GM23338 (cell line): ENCODE data around the gene NIPAL1.

ENCODE experiments used
- POLR2AphosphoS5 ChIP-seq: IDR thresholded peaks from 2 replicates; pipeline ENCODE4 v1.6.1; 2016; ENCODE audit warnings: antibody characterized with exemption, low read depth
- TF ChIP-seq, protein P1 (sequence below), 2 experiments: fragments of 200-600 bp in 1 of 2; sonication (generic) in 1 of 2; conservative IDR thresholded peaks; 2 replicates each; pipeline versions ENCODE4 v1.5.1 to v1.6.1; 2016 to 2017; ENCODE audit warnings: antibody characterized with exemption in 2 of 2, low read depth in 2 of 2, mild to moderate bottlenecking in 2 of 2, moderate library complexity in 1 of 2
- TF ChIP-seq, protein P2 (sequence below): IDR thresholded peaks from one replicate; pipeline ENCODE4 v1.6.1; 2018; ENCODE audit warnings: antibody characterized with exemption; ENCODE audit not compliant: unreplicated experiment
- TF ChIP-seq, protein P3 (sequence below): IDR thresholded peaks from 2 replicates; pipeline ENCODE4 v1.6.1; 2016; ENCODE audit warnings: antibody characterized with exemption

DNA sequence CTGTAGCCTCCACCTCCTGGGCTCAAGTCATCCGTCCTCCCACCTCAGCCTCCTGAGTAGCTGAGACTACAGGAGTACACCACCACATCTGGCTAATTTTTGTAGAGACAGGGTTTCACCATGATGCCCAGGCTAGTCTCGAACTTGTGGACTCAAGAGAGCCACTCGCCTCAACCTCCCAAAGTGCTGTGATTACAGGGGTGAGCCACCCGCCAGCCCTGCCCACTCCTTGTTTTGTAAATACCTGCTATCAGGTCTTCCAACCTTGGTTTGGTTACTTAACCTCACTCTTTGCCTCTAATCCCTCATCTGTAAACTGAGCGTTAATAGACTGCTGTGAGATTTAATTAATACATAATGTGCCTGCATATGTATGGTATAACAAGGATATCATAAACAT is 894 bp upstream of the NIPAL1 start:
- TF ChIP-seq, protein P1, sequence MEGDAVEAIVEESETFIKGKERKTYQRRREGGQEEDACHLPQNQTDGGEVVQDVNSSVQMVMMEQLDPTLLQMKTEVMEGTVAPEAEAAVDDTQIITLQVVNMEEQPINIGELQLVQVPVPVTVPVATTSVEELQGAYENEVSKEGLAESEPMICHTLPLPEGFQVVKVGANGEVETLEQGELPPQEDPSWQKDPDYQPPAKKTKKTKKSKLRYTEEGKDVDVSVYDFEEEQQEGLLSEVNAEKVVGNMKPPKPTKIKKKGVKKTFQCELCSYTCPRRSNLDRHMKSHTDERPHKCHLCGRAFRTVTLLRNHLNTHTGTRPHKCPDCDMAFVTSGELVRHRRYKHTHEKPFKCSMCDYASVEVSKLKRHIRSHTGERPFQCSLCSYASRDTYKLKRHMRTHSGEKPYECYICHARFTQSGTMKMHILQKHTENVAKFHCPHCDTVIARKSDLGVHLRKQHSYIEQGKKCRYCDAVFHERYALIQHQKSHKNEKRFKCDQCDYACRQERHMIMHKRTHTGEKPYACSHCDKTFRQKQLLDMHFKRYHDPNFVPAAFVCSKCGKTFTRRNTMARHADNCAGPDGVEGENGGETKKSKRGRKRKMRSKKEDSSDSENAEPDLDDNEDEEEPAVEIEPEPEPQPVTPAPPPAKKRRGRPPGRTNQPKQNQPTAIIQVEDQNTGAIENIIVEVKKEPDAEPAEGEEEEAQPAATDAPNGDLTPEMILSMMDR (conservative IDR thresholded peaks at IDR 0.05; ENCODE audit: low read depth in 2 of 2), result no peak
- TF ChIP-seq POLR2AphosphoS5, result no peak
- TF ChIP-seq, protein P2, sequence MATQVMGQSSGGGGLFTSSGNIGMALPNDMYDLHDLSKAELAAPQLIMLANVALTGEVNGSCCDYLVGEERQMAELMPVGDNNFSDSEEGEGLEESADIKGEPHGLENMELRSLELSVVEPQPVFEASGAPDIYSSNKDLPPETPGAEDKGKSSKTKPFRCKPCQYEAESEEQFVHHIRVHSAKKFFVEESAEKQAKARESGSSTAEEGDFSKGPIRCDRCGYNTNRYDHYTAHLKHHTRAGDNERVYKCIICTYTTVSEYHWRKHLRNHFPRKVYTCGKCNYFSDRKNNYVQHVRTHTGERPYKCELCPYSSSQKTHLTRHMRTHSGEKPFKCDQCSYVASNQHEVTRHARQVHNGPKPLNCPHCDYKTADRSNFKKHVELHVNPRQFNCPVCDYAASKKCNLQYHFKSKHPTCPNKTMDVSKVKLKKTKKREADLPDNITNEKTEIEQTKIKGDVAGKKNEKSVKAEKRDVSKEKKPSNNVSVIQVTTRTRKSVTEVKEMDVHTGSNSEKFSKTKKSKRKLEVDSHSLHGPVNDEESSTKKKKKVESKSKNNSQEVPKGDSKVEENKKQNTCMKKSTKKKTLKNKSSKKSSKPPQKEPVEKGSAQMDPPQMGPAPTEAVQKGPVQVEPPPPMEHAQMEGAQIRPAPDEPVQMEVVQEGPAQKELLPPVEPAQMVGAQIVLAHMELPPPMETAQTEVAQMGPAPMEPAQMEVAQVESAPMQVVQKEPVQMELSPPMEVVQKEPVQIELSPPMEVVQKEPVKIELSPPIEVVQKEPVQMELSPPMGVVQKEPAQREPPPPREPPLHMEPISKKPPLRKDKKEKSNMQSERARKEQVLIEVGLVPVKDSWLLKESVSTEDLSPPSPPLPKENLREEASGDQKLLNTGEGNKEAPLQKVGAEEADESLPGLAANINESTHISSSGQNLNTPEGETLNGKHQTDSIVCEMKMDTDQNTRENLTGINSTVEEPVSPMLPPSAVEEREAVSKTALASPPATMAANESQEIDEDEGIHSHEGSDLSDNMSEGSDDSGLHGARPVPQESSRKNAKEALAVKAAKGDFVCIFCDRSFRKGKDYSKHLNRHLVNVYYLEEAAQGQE, result no peak
- TF ChIP-seq, protein P3, sequence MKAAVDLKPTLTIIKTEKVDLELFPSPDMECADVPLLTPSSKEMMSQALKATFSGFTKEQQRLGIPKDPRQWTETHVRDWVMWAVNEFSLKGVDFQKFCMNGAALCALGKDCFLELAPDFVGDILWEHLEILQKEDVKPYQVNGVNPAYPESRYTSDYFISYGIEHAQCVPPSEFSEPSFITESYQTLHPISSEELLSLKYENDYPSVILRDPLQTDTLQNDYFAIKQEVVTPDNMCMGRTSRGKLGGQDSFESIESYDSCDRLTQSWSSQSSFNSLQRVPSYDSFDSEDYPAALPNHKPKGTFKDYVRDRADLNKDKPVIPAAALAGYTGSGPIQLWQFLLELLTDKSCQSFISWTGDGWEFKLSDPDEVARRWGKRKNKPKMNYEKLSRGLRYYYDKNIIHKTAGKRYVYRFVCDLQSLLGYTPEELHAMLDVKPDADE, result no peak
